ENCODE data around the gene SGIP1. TPM values are rescaled to one million over a fixed set of nuclear protein-coding genes. Genes with fewer than 3 reads are reported as not detected.
A peak's percentile ranks its signal among the peaks of the same experiment; 100 is the strongest.

SGIP1 gene
- total and polyA plus RNA-seq, 7 donors: under 0.01 to 14.1 (median 7.3) TPM; not detected in 1

DNA sequence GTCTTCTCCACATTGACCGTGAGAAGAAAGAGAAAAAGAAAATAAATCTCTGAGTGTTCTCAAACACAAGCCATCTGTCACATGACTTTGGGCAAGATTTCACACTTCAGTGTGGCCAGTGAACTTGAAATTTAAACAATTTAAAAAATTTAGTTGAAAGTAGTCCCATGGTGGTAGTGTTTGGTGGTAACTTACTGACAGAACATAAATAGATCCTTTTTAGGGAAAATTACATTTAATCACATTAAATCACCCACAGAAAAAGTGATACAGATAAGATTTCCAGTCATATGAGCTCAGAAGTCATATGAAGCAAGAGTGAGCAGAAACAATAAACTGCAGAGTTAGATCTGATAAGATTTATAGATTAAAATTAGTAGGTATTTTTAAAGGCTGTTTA lies 31.9 kb upstream of the SGIP1 start:
- no peak for TF ChIP-seq EP300 (IDR thresholded peaks at IDR 0.05)
- TF ChIP-seq POLR2A (IDR thresholded peaks at IDR 0.05): no peak
- TF ChIP-seq POLR2AphosphoS5 (IDR thresholded peaks at IDR 0.05): no peak
- TF ChIP-seq, protein P1, sequence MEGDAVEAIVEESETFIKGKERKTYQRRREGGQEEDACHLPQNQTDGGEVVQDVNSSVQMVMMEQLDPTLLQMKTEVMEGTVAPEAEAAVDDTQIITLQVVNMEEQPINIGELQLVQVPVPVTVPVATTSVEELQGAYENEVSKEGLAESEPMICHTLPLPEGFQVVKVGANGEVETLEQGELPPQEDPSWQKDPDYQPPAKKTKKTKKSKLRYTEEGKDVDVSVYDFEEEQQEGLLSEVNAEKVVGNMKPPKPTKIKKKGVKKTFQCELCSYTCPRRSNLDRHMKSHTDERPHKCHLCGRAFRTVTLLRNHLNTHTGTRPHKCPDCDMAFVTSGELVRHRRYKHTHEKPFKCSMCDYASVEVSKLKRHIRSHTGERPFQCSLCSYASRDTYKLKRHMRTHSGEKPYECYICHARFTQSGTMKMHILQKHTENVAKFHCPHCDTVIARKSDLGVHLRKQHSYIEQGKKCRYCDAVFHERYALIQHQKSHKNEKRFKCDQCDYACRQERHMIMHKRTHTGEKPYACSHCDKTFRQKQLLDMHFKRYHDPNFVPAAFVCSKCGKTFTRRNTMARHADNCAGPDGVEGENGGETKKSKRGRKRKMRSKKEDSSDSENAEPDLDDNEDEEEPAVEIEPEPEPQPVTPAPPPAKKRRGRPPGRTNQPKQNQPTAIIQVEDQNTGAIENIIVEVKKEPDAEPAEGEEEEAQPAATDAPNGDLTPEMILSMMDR (IDR thresholded peaks at IDR 0.05): no peak
- Histone ChIP-seq H3K27me3 (no peaks in the 10 kb centered on the region), H3K27ac (no peak overlapping the region), H3K4me3 (no peak overlapping the region), H3K36me3 (no peaks in the 10 kb centered on the region), H3K9me3 (no peaks in the 10 kb centered on the region), H3K4me1 (peaks cover 0 to 12% (median 5%) of the 10 kb centered on the region in 4 donors)
- no peak for DNase-seq
- 64 to 77% methylated on average over 1 of the region's 1 CpG for WGBS, 2 donors
- intact Hi-C loops (cut with DNase I): no loop called here

DNA sequence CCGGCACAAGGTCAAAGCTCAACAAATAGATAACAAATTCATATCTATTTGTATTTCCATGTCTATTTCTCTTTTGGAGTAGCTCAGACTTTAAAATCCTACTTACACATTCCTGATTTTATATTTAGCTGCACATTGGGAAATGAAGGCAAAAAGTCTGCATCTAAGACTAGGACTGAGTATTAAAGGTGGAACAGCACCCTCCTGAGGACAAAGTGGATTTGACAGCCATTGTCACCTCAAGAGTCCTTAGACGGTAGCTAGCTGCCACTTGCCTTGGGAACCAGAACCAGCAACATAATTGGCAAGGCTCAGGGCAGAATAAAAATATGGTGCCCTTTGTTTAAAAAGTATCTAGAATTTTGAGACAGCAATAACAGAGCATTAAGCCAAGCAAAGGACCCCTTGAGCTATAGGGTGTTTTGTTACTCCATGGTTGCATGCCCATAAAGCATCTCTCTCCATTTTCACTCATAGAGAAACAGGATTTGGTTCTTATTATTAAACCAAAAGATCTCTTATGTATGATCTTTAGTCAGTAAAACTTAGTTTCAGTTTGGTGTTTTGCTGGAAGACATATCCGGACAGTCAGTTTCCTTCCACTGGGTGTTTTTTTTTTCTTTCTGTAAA lies 30.0 kb upstream of the SGIP1 start:
- H3K36me3 ChIP-seq: no peaks in the 10 kb centered on the region
- H3K9me3 ChIP-seq: no peaks in the 10 kb centered on the region
- 33 to 39% methylated on average over 3 of the region's 3 CpGs for WGBS, 2 donors
- TF ChIP-seq, protein P1 (IDR thresholded peaks at IDR 0.05): peak in 3 of 4 experiments; percentile 17 to 34 (median 32)
- TF ChIP-seq POLR2A (IDR thresholded peaks at IDR 0.05): no peak
- no peak for TF ChIP-seq POLR2AphosphoS5 (IDR thresholded peaks at IDR 0.05)
- no peak for TF ChIP-seq EP300 (IDR thresholded peaks at IDR 0.05)
- peaks cover 0 to 12% (median 5%) of the 10 kb centered on the region in 4 donors for H3K4me1 ChIP-seq
- H3K27ac ChIP-seq: no peak overlapping the region
- intact Hi-C loops (cut with DNase I): no loop called here
- H3K4me3 ChIP-seq: no peak overlapping the region
- no peak for DNase-seq
- H3K27me3 ChIP-seq: no peaks in the 10 kb centered on the region

DNA sequence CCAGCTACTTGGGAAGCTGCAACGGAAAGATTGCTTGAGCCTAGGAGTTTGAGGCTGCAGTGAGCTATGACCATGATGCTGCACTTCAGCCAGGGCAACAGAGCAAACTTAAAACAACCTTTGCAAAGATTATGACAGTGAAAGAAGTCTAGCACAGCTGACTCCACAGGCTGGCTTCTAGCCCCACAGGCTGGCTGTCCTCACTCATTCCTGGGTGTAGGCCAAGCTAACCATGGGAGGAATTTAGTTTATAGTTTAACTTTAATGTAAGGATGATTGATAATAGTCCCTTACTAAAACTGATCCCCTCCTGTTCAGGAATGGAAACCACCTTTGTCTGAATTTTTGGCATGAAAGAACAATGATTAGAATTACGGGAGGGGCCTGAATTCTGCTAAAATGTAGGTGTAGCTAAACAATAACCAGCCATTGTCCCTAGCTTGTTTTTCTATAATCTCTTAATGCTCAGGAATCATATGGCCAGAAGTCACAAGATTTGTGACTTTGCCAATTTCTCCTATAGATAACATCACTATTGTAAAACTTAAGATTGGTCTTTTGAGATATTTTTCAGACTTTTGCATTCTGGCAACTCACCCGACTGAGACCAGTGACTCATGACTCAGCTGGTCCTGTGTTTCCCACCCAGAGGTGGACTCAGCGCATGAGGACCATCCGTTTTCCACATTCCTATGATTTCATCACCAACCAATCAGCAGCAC lies 28.1 kb upstream of the SGIP1 start:
- Histone ChIP-seq H3K27me3 (no peaks in the 10 kb centered on the region), H3K4me1 (peaks cover 0 to 12% (median 5%) of the 10 kb centered on the region in 4 donors), H3K27ac (no peak overlapping the region), H3K36me3 (no peaks in the 10 kb centered on the region), H3K9me3 (no peaks in the 10 kb centered on the region), H3K4me3 (no peak overlapping the region)
- 70 to 71% methylated on average over 5 of the region's 5 CpGs for WGBS, 2 donors
- intact Hi-C loops (cut with DNase I): no loop called here
- DNase-seq: no peak
- TF ChIP-seq, protein P1 (IDR thresholded peaks at IDR 0.05): no peak
- TF ChIP-seq POLR2A (IDR thresholded peaks at IDR 0.05) (no peak), POLR2AphosphoS5 (IDR thresholded peaks at IDR 0.05) (no peak)

DNA sequence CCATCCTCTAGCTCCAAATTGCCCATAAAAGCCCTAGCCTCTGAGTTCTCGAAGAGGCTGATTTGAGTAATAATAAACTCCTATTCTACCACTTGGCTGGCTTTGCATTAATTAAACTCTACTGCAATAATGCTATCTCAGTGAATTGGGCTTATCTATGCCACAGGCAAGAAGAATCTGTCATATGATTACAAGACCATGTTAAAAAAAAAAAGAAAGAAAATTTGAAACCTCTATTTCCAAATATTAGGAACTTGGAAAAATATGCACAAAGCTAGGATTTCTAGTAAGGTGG lies 27.6 kb upstream of the SGIP1 start:
- TF ChIP-seq, protein P1 (IDR thresholded peaks at IDR 0.05): no peak
- TF ChIP-seq POLR2A (IDR thresholded peaks at IDR 0.05) (no peak), POLR2AphosphoS5 (IDR thresholded peaks at IDR 0.05) (no peak), EP300 (IDR thresholded peaks at IDR 0.05) (no peak)
- Histone ChIP-seq H3K27ac (no peak overlapping the region), H3K9me3 (no peaks in the 10 kb centered on the region), H3K36me3 (no peaks in the 10 kb centered on the region), H3K4me3 (no peak overlapping the region), H3K4me1 (peaks cover 0 to 12% (median 5%) of the 10 kb centered on the region in 4 donors), H3K27me3 (no peaks in the 10 kb centered on the region)
- DNase-seq: no peak
- WGBS, 2 donors: 84 to 89% methylated on average over 1 of the region's 1 CpG
- intact Hi-C loops (cut with DNase I): no loop called here

All from sigmoid colon (tissue), 7 donors.